Muscle layer of colon (tissue), 2 donors: ENCODE results near the gene DNHD1.

ENCODE experiments used
- H3K27ac ChIP-seq: one replicate; pipeline ENCODE4 v1.7.0; 2013; ENCODE audit warnings: low read depth, mild to moderate bottlenecking, low read length, moderate library complexity
- H3K27me3 ChIP-seq, 2 donors: one replicate each; pipeline ENCODE4 v1.7.0; 2013; ENCODE audit warnings: low read length in 2 of 2, mild to moderate bottlenecking in 2 of 2; ENCODE audit not compliant: insufficient read depth in 2 of 2, control insufficient read depth in 1 of 2
- H3K36me3 ChIP-seq: one replicate; pipeline ENCODE4 v1.7.0; 2013; ENCODE audit warnings: mild to moderate bottlenecking, low read length; ENCODE audit not compliant: insufficient read depth
- H3K4me1 ChIP-seq: one replicate; pipeline ENCODE4 v1.7.0; 2013; ENCODE audit warnings: mild to moderate bottlenecking, low read length; ENCODE audit not compliant: insufficient read depth
- H3K4me3 ChIP-seq, 2 donors: one replicate each; pipeline ENCODE4 v1.7.0; 2013; ENCODE audit warnings: low read length in 2 of 2, low read depth in 1 of 2, mild to moderate bottlenecking in 1 of 2, moderate library complexity in 1 of 2
- H3K9ac ChIP-seq: one replicate; pipeline ENCODE4 v1.7.0; 2013; ENCODE audit warnings: low read length
- H3K9me3 ChIP-seq: one replicate; pipeline ENCODE4 v1.7.0; 2013; ENCODE audit warnings: mild to moderate bottlenecking, low read length
- donor health status: abdominal sarcoma.
- donor health status: Adenocarcinoma of cecum.

The DNHD1 gene

DNA sequence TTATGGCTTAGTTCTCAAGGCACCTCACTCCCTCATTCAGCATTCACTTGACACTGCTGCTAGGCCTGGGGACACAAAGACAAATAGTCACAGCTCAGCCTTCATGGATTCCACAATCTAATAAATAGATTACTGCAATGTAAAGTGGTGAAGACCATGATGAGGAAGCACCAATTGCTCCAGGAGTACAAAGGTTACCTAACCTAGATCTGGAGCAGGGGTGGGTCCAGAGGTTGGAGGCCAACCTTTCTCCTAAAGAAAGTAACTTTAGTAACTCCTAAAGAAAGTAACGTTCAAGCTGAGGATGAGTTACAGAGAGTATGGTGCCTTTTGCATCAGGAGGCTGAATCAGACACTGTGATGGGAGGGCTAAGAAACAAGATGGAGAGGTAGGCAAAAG is 27.5 kb upstream of the DNHD1 start:
- Histone ChIP-seq H3K4me3 (no peak overlapping the region), H3K9ac (peak overlapping the region; percentile 2), H3K27me3 (no peaks in the 10 kb centered on the region), H3K9me3 (no peaks in the 10 kb centered on the region), H3K4me1 (peaks cover 36% of the 10 kb centered on the region), H3K36me3 (peaks cover 10% of the 10 kb centered on the region), H3K27ac (no peak overlapping the region)

DNA sequence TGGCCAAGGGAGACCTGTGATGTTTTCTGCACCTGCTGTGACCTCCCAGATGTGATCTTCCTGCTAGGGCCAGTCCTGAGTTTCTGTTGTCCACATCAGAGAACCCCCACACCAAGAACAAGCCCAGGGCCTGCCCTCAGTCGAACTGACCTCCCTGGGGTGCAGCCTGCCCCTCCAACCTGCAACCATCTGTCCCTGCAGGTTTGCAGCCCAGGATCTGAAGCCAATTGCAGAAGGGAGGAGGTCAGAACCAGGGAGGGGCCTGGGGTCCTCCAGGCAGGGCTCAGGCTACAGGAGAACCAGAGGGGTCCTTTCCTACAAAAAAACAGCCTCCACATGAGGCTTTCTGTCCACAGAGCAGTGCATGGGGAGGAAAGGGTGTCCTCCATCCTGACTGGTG is 24.1 kb upstream of the DNHD1 start:
- Histone ChIP-seq H3K9ac (no peak overlapping the region), H3K4me1 (peaks cover 43% of the 10 kb centered on the region), H3K27ac (peak overlapping the region; percentile 90), H3K4me3 (peak overlapping the region; percentile 56 to 85), H3K36me3 (peaks cover 15% of the 10 kb centered on the region), H3K27me3 (no peaks in the 10 kb centered on the region), H3K9me3 (no peaks in the 10 kb centered on the region)

DNA sequence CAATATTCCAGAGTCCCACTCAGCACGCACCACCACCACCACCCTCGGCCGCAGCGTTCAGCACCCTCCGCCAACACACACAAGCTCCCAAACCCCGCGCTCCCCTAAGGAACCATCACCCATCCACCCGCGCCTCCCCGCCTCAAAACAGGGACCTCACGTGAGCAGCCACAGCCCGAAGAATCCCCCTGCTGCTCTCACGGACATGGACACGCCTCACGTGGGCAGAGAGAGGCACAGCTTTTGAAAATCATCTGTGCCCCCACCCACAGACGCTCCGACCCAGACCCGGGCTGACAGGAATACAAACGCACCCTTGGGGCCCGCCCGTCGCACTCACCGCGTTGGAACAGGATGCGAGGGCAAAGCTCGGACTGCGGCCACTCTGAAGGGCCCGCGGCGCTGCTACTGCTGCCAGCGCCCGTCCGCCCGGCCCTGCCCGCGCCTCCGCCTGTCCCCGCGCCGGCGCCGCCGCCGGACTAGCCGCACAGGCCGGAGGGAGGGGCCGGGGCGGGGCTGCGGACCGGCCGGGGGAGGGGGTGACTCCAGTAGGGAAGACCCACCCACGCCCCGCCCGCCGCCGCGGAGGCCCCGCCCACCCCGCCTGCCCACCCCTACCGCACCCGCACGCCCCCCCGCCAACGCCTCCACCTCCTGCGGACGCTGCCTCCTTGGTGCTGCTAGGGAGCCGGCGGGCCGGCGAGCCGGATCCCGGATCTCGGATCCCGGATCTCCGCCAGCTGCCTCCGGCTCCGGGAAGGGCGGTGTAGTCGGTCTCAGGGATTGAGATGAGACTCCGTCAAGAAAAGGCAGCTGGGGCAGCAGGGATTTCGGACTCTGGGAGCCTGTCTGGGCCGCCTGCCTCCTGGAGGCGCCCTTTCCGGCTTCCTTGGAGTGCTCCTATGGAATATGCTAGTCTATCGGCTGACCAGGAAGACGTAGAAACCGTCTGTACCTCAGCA is 23.3 kb upstream of the DNHD1 start, which contains the start of gene TRIM3:
TRIM3 (minus strand) TSS at position 491 of the 962 bp plus-strand sequence. CDS start 8,246 bp downstream, outside the sequence.
- Histone ChIP-seq H3K27ac (peak within 1 kb of the TSS; percentile 90), H3K4me3 (peak within 1 kb of the TSS; percentile 82 to 85), H3K4me1 (peaks cover 37% of the 10 kb centered on the region), H3K9ac (peak within 1 kb of the TSS; percentile 88), H3K36me3 (peaks cover 23% of the 10 kb centered on the region), H3K27me3 (no peaks in the 10 kb centered on the region), H3K9me3 (no peaks in the 10 kb centered on the region)

DNA sequence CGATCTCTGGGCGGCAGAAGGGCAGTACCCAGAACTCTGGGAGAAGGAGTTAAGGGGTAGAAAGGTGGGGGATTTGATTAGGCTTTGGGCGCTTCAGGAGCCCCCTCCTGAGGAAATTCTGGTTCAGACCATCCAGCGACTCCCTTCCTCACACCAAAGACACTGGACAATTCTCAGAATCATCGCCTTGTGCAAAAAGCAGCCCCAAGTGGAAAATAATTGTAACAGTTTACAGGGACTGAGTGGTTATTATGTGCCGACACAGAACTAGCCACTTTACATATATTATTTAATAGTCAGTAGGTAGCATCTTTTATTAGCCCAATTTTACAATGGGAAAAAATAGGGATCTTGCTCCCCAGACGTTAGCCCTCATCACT is 22.7 kb upstream of the DNHD1 start:
- peak overlapping the region; percentile 79 for H3K27ac ChIP-seq
- H3K9ac ChIP-seq: peak overlapping the region; percentile 88
- H3K4me1 ChIP-seq: peaks cover 30% of the 10 kb centered on the region
- H3K9me3 ChIP-seq: no peaks in the 10 kb centered on the region
- H3K4me3 ChIP-seq: peak overlapping the region; percentile 37 to 77
- H3K36me3 ChIP-seq: peaks cover 29% of the 10 kb centered on the region
- no peaks in the 10 kb centered on the region for H3K27me3 ChIP-seq

DNA sequence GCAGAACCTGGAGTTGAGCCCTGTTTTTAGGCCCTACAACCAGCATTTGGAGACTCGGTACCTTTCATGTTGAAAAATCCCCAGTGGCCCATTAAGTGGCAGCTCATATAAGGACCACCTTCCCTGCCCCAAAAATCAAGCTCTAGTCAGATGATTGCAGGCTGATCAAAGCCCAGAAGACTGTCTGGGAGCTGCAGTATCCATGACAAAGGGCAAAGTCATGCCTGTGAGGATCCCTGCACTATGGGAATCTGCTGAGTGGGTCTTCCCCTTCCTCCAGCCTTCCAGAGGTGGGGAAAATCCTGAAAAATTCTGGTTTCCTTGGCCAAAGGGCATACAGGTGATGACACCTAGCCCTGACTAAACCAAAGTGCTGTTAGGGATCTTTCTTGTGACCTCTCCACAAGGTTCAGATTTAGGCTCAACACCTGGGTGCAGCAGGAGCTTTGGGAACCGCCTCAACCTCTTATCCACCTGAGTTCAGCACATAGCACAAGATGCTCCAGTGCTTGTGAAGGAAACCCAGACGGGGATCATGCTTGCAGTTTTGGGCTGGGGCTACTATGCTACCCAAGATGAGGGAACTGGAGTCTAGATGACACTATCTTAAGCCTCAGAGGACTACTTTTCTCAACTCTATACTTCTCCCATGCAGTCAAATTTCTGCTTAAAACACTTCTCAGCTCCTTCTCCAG is 22.1 kb upstream of the DNHD1 start:
- Histone ChIP-seq H3K9ac (peak overlapping the region; percentile 88), H3K27ac (peak overlapping the region; percentile 79), H3K36me3 (peaks cover 34% of the 10 kb centered on the region), H3K27me3 (no peaks in the 10 kb centered on the region), H3K4me3 (peak overlapping the region in 1 of 2 donors; percentile 77), H3K4me1 (peaks cover 29% of the 10 kb centered on the region), H3K9me3 (no peaks in the 10 kb centered on the region)

- Histone ChIP-seq H3K36me3 (peaks cover 34% of the 10 kb centered on the region), H3K27ac (no peak overlapping the region), H3K9ac (no peak overlapping the region), H3K9me3 (no peaks in the 10 kb centered on the region), H3K27me3 (no peaks in the 10 kb centered on the region), H3K4me1 (peaks cover 36% of the 10 kb centered on the region), H3K4me3 (no peak overlapping the region)
Observed at GRCh38 chr11:6475936-6476335, 21.1 kb upstream of the DNHD1 start.

DNA sequence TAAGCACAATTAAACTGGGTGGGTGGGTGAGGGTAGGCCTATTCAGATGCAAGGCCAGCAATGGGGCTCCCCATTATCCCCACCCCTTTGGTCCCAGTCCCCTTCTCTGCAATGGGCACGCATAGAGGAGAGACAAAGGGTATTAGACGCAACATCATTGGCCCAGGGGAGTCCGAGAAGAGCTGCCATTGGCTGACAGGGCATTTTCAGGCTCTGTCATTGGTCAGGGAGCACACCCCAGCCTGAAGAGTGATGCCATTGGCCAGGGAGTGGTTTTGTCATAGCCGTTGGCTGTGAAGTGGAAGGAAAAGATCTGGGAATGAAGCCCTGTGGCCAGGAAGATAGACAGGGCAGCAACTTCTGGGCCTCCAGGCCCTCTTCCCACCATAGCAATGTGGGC is 20.5 kb upstream of the DNHD1 start:
- Histone ChIP-seq H3K9ac (no peak overlapping the region), H3K27ac (no peak overlapping the region), H3K36me3 (peaks cover 34% of the 10 kb centered on the region), H3K4me3 (no peak overlapping the region), H3K9me3 (no peaks in the 10 kb centered on the region), H3K27me3 (no peaks in the 10 kb centered on the region), H3K4me1 (peaks cover 36% of the 10 kb centered on the region)

- Histone ChIP-seq H3K9ac (peak overlapping the region; percentile 95), H3K4me1 (peaks cover 25% of the 10 kb centered on the region), H3K9me3 (no peaks in the 10 kb centered on the region), H3K27ac (peak overlapping the region; percentile 92), H3K27me3 (no peaks in the 10 kb centered on the region), H3K36me3 (peaks cover 64% of the 10 kb centered on the region), H3K4me3 (peak overlapping the region; percentile 92 to 95)
Observed at GRCh38 chr11:6480299-6480914, 16.7 kb upstream of the DNHD1 start.

DNA sequence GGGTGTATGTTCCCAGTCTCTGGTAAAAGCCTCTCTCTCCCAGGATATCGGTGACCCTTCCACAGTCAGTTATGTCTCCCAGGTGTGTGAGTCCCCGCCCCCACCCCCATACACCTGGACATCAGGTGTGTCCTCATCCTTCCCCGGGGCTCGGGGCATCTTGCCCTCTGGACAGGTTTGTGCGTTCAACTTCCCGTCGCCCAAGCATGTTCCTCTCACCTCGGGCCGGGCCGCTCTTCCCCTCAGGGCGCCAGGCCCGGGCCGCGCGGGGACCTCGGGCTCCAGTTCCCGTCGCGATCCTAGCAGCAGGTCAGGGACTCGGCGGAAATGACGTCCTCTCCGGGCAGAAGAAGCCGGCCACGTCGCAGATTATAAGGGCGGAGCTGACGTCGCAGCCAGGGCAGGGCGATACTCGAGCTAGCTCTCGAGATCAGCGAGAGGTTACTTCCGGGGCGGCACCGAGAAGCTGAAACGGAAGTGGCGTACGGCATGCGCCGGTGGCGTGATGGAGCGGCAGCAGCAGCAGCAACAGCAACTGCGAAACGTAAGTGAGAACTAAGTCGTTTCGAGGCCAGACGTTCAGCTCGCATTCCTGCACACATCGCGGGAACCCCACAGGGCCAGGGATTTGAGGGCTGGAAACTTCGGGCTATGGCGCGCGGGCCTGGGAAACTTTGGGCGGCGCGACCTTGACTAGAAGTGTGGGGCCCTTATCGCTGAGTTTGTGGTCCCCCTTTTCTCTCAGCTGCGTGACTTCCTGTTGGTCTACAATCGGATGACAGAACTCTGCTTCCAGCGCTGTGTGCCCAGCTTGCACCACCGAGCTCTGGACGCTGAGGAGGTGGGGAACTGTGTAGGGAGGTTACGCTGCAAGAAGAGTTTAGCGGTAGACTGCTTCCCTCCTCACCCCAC is 15.8 kb upstream of the DNHD1 start, which contains the start of the genes ARFIP2 and TIMM10B:
ARFIP2 (minus strand) TSS at position 320 of the 912 bp plus-strand sequence. CDS start 910 bp downstream, outside the sequence.
TIMM10B (plus strand) TSS at position 490 of the 912 bp plus-strand sequence; CDS start at position 506, 16 bp downstream.
- peak within 1 kb of the TSS; percentile 92 for H3K27ac ChIP-seq
- no peaks in the 10 kb centered on the region for H3K9me3 ChIP-seq
- peaks cover 72% of the 10 kb centered on the region for H3K36me3 ChIP-seq
- H3K27me3 ChIP-seq: no peaks in the 10 kb centered on the region
- peak within 1 kb of the TSS; percentile 95 for H3K9ac ChIP-seq
- H3K4me1 ChIP-seq: peaks cover 25% of the 10 kb centered on the region
- peak within 1 kb of the TSS; percentile 92 to 95 for H3K4me3 ChIP-seq

- Histone ChIP-seq H3K9ac (peak overlapping the region; percentile 95), H3K36me3 (peaks cover 70% of the 10 kb centered on the region), H3K4me1 (peaks cover 25% of the 10 kb centered on the region), H3K4me3 (peak overlapping the region; percentile 92 to 95), H3K9me3 (no peaks in the 10 kb centered on the region), H3K27me3 (no peaks in the 10 kb centered on the region), H3K27ac (peak overlapping the region; percentile 92)
Observed at GRCh38 chr11:6481924-6482275, 15.2 kb upstream of the DNHD1 start.
